ENCODE measurements around the gene HS3ST1.

HS3ST1 gene

GRCh38 chr4:11463707-11464106, 35.0 kb upstream of the HS3ST1 start:
- no peak for DNase-seq (ENCODE audit: low read depth in 1 of 2, low spot score in 1 of 2)
- Histone ChIP-seq H3K4me3 (replicated peaks; ENCODE audit: insufficient read depth, low read length) (no peak overlapping the region), H3K27me3 (ENCODE audit: insufficient read depth, poor library complexity, severe bottlenecking) (no peaks in the 10 kb centered on the region), H3K27ac (replicated peaks) (no peak overlapping the region)
- TF ChIP-seq CTCF (IDR thresholded peaks at IDR 0.05; ENCODE audit: insufficient read depth, low read length), result no peak
- no peak for TF ChIP-seq GABPA (IDR thresholded peaks at IDR 0.05; ENCODE audit: low read depth)
- TF ChIP-seq POLR2AphosphoS5 (IDR thresholded peaks at IDR 0.05; ENCODE audit: low read depth), result no peak
- no peak for TF ChIP-seq SPI1 (IDR thresholded peaks at IDR 0.05; ENCODE audit: borderline replicate concordance, low read depth)
- TF ChIP-seq REST (IDR thresholded peaks at IDR 0.05; ENCODE audit: insufficient replicate concordance, low read depth), result no peak

- TF ChIP-seq CTCF (IDR thresholded peaks at IDR 0.05; ENCODE audit: insufficient read depth, low read length) (no peak), SPI1 (IDR thresholded peaks at IDR 0.05; ENCODE audit: borderline replicate concordance, low read depth) (no peak), REST (IDR thresholded peaks at IDR 0.05; ENCODE audit: insufficient replicate concordance, low read depth) (no peak), POLR2AphosphoS5 (IDR thresholded peaks at IDR 0.05; ENCODE audit: low read depth) (no peak), GABPA (IDR thresholded peaks at IDR 0.05; ENCODE audit: low read depth) (no peak)
- H3K27ac ChIP-seq (replicated peaks), result no peak overlapping the region
- DNase-seq (ENCODE audit: low read depth in 1 of 2, low spot score in 1 of 2), result no peak
These were observed 27.7 kb upstream of the HS3ST1 start for GRCh38 chr4:11456401-11456800.

GRCh38 chr4:11455201-11455835, 26.6 kb upstream of the HS3ST1 start:
- TF ChIP-seq POLR2AphosphoS5 (IDR thresholded peaks at IDR 0.05; ENCODE audit: low read depth), result no peak
- no peak for TF ChIP-seq REST (IDR thresholded peaks at IDR 0.05; ENCODE audit: insufficient replicate concordance, low read depth)
- no peak for TF ChIP-seq CTCF (IDR thresholded peaks at IDR 0.05; ENCODE audit: insufficient read depth, low read length)
- no peak for TF ChIP-seq GABPA (IDR thresholded peaks at IDR 0.05; ENCODE audit: low read depth)
- no peak for TF ChIP-seq SPI1 (IDR thresholded peaks at IDR 0.05; ENCODE audit: borderline replicate concordance, low read depth)
- no peak overlapping the region for H3K27ac ChIP-seq (replicated peaks)

More at GRCh38 chr4:11456401-11456800, 27.7 kb upstream of the HS3ST1 start:
- Histone ChIP-seq H3K4me3 (replicated peaks; ENCODE audit: insufficient read depth, low read length) (no peak overlapping the region), H3K27me3 (ENCODE audit: insufficient read depth, poor library complexity, severe bottlenecking) (no peaks in the 10 kb centered on the region)

More at GRCh38 chr4:11455201-11455835, 26.6 kb upstream of the HS3ST1 start:
- H3K27me3 ChIP-seq (ENCODE audit: insufficient read depth, poor library complexity, severe bottlenecking), result no peaks in the 10 kb centered on the region
- no peak for DNase-seq (ENCODE audit: low read depth in 1 of 2, low spot score in 1 of 2)
- no peak overlapping the region for H3K4me3 ChIP-seq (replicated peaks; ENCODE audit: insufficient read depth, low read length)

All from HL-60 (cell line).